Loucy (cell line): Measurements from ENCODE around the gene MRPL47.
A peak's percentile ranks its signal among the peaks of the same experiment; 100 is the strongest.

Experiments
- H2AFZ ChIP-seq: fragments of 200-600 bp; sonication (generic); 2 replicates; pipeline ENCODE4 v1.6.0; 2016; ENCODE audit warnings: antibody characterized with exemption, mild to moderate bottlenecking, low read length, moderate library complexity
- H3F3A ChIP-seq: fragments of 200-600 bp; 2 replicates; pipeline ENCODE4 v1.6.0; 2016; ENCODE audit warnings: antibody characterized with exemption, low read depth, mild to moderate bottlenecking
- H3K27me3 ChIP-seq: fragments of 200-600 bp; sonication (generic); 2 replicates; pipeline ENCODE4 v1.6.1; 2014; ENCODE audit warnings: low read length, mild to moderate bottlenecking; ENCODE audit not compliant: insufficient read depth, poor library complexity, severe bottlenecking
- H3K36me3 ChIP-seq: fragments of 200-600 bp; sonication (generic); 2 replicates; pipeline ENCODE4 v1.6.1; 2016; ENCODE audit warnings: low read length; ENCODE audit not compliant: insufficient read depth
- H3K4me1 ChIP-seq: fragments of 200-600 bp; sonication (generic); 2 replicates; pipeline ENCODE4 v1.5.1; 2014; ENCODE audit warnings: low read length, mild to moderate bottlenecking; ENCODE audit not compliant: insufficient read depth, poor library complexity, severe bottlenecking
- H3K4me2 ChIP-seq: fragments of 200-600 bp; sonication (generic); 2 replicates; pipeline ENCODE4 v1.6.0; 2014; ENCODE audit warnings: antibody characterized with exemption, low read length, low read depth, mild to moderate bottlenecking; ENCODE audit not compliant: poor library complexity, severe bottlenecking
- H3K4me3 ChIP-seq: fragments of 200-600 bp; sonication (generic); 2 replicates; pipeline ENCODE4 v1.5.1; 2014; ENCODE audit warnings: low read length, mild to moderate bottlenecking, mixed read lengths; ENCODE audit not compliant: poor library complexity, severe bottlenecking
- H3K79me2 ChIP-seq: fragments of 200-600 bp; sonication (generic); 2 replicates; pipeline ENCODE4 v1.6.1; 2014; ENCODE audit warnings: low read length; ENCODE audit not compliant: insufficient read depth
- H3K9ac ChIP-seq: fragments of 200-600 bp; sonication (generic); 2 replicates; pipeline ENCODE4 v1.6.0; 2014; ENCODE audit warnings: mild to moderate bottlenecking, low read depth, low read length, moderate library complexity; ENCODE audit not compliant: poor library complexity, severe bottlenecking
- H3K9me2 ChIP-seq: fragments of 200-600 bp; sonication (generic); replicated peaks from 2 replicates; pipeline ENCODE4 v1.6.1; 2016; ENCODE audit warnings: low read depth, low read length, mixed read lengths
- H3K9me3 ChIP-seq: fragments of 200-600 bp; sonication (generic); 2 replicates; pipeline ENCODE4 v1.6.1; 2014; ENCODE audit warnings: mild to moderate bottlenecking, antibody characterized with exemption, low read length, low read depth; ENCODE audit not compliant: insufficient read depth
- H4K20me1 ChIP-seq: fragments of 200-600 bp; sonication (generic); 2 replicates; pipeline ENCODE4 v1.6.0; 2014; ENCODE audit warnings: antibody characterized with exemption, low read length, mild to moderate bottlenecking; ENCODE audit not compliant: insufficient read depth, poor library complexity, severe bottlenecking
- EZH2phosphoT487 ChIP-seq: fragments of 200-600 bp; IDR thresholded peaks from 2 replicates; pipeline ENCODE4 v1.6.1; 2018; ENCODE audit warnings: antibody characterized with exemption, mild to moderate bottlenecking, moderate library complexity, borderline replicate concordance
- TF ChIP-seq, protein P1 (sequence below): fragments of 200-600 bp; sonication (generic); conservative IDR thresholded peaks from 2 replicates; pipeline ENCODE4 v1.5.1; 2014; ENCODE audit warnings: mild to moderate bottlenecking, antibody characterized with exemption, low read length

The MRPL47 gene

DNA sequence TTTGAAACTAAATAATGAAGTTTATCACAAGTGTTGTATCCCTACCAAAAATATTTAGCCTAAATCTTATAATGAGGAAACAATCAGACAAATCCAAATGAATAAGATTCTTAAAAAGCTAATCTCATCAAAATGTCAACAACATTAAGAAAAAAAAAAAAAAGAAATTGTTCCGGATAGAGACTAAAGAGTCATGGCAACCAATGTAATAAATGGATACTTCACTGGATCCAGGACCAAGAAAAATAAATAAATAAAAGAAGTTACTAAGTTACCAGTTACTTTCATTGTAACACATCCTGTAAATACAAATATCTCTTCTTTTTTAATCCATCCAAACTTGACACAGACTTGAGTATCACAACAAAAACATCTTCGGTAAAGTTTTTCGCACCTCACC lies 607 bp downstream of the MRPL47 start:
- TF ChIP-seq EZH2phosphoT487: no peak
- TF ChIP-seq, protein P1, sequence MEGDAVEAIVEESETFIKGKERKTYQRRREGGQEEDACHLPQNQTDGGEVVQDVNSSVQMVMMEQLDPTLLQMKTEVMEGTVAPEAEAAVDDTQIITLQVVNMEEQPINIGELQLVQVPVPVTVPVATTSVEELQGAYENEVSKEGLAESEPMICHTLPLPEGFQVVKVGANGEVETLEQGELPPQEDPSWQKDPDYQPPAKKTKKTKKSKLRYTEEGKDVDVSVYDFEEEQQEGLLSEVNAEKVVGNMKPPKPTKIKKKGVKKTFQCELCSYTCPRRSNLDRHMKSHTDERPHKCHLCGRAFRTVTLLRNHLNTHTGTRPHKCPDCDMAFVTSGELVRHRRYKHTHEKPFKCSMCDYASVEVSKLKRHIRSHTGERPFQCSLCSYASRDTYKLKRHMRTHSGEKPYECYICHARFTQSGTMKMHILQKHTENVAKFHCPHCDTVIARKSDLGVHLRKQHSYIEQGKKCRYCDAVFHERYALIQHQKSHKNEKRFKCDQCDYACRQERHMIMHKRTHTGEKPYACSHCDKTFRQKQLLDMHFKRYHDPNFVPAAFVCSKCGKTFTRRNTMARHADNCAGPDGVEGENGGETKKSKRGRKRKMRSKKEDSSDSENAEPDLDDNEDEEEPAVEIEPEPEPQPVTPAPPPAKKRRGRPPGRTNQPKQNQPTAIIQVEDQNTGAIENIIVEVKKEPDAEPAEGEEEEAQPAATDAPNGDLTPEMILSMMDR: no peak
- H3K4me1 ChIP-seq: peaks cover 25% of the 10 kb centered on the region
- no peaks in the 10 kb centered on the region for H3K9me3 ChIP-seq
- peaks cover 5% of the 10 kb centered on the region; the same call in 1 of the 2 replicates for H3F3A ChIP-seq
- peak overlapping the region; percentile 73 for H3K4me2 ChIP-seq
- peaks cover 19% of the 10 kb centered on the region for H3K36me3 ChIP-seq
- peak overlapping the region; percentile 90 for H3K9ac ChIP-seq
- H3K79me2 ChIP-seq: peaks cover 64% of the 10 kb centered on the region
- no peaks in the 10 kb centered on the region for H3K27me3 ChIP-seq
- peak overlapping the region; percentile 82 for H3K4me3 ChIP-seq
- H3K9me2 ChIP-seq: no peaks in the 10 kb centered on the region
- peak overlapping the region; percentile 67; the same call in 1 of the 2 replicates for H2AFZ ChIP-seq
- H4K20me1 ChIP-seq: peaks cover 27% of the 10 kb centered on the region

DNA sequence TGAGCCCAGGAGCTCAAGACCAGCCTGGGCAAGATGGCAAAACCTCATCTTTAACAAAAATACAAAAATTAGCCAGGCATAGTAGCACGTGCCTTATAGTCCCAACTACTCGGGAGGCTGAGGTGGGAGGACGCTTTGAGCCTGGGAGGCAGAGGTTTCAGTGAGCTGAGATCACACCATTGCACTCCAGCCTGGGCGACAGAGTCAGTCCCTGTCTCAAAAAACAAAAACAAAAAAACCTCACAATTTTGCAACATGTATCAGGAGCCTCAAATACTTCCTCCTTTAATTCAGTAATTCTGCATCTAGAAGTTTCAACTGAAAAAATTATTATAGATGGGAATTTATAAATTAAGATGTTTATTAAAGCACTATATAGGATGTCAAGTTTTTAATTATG lies 1.1 kb downstream of the MRPL47 start:
- no peaks in the 10 kb centered on the region for H3K9me2 ChIP-seq
- H3K4me3 ChIP-seq: peak overlapping the region; percentile 82
- peaks cover 67% of the 10 kb centered on the region for H3K79me2 ChIP-seq
- H3K9me3 ChIP-seq: no peaks in the 10 kb centered on the region
- peak overlapping the region; percentile 90 for H3K9ac ChIP-seq
- H3K36me3 ChIP-seq: peaks cover 24% of the 10 kb centered on the region
- no peaks in the 10 kb centered on the region for H3K27me3 ChIP-seq
- H3K4me1 ChIP-seq: peaks cover 20% of the 10 kb centered on the region
- H3K4me2 ChIP-seq: peak overlapping the region; percentile 73
- TF ChIP-seq EZH2phosphoT487: no peak
- TF ChIP-seq, protein P1: no peak
- no peaks in the 10 kb centered on the region for H3F3A ChIP-seq
- H2AFZ ChIP-seq: no peak overlapping the region
- H4K20me1 ChIP-seq: peaks cover 27% of the 10 kb centered on the region

DNA sequence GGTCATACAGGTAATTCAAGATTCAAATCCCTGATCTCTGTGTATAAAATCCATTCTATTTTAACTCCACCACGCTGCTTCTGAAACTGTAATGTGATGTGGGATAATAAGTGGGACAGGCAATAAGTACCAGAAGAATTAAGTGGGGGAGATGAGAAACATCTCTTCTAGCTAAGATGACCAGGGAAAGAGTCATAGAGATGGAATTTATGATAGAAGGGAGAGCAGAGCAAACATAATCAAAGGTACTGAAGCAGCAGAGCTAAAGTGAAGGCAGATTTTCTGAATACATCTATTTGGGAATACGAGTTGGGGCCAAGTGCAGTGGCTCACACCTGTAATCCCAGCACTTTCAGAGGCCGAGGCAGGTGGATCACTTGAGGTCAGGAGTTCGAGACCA lies 4.9 kb downstream of the MRPL47 start:
- Histone ChIP-seq H3K9me3 (no peaks in the 10 kb centered on the region), H3K9ac (no peak overlapping the region), H3F3A (no peaks in the 10 kb centered on the region), H2AFZ (no peak overlapping the region), H3K4me1 (peaks cover 12% of the 10 kb centered on the region), H3K79me2 (peaks cover 51% of the 10 kb centered on the region), H4K20me1 (peaks cover 35% of the 10 kb centered on the region), H3K9me2 (no peaks in the 10 kb centered on the region), H3K4me3 (no peak overlapping the region), H3K36me3 (peaks cover 58% of the 10 kb centered on the region), H3K4me2 (peak overlapping the region; percentile 22), H3K27me3 (no peaks in the 10 kb centered on the region)
- TF ChIP-seq, protein P1: no peak
- no peak for TF ChIP-seq EZH2phosphoT487
